Esophagus (tissue), 2 donors: Measurements from ENCODE around the gene INPP4A. TPM values are rescaled to one million over a fixed set of nuclear protein-coding genes. Genes with fewer than 3 reads are reported as not detected.

ENCODE experiments used
- H3K27ac ChIP-seq, 2 donors: one replicate each; pipeline ENCODE4 v1.5.1; 2013; ENCODE audit warnings: low read depth in 2 of 2, mild to moderate bottlenecking in 2 of 2, inconsistent platforms in 1 of 2, low read length in 1 of 2, moderate library complexity in 1 of 2
- H3K27me3 ChIP-seq, 2 donors: one replicate each; pipeline ENCODE4 v1.6.1; 2013; ENCODE audit warnings: low read length in 2 of 2, control low read depth in 1 of 2, mild to moderate bottlenecking in 1 of 2; ENCODE audit not compliant: insufficient read depth in 2 of 2, control insufficient read depth in 1 of 2
- H3K36me3 ChIP-seq, 2 donors: one replicate each; pipeline ENCODE4 v1.6.1; 2013; ENCODE audit warnings: low read length in 1 of 2; ENCODE audit not compliant: control insufficient read depth in 2 of 2, insufficient read depth in 2 of 2
- H3K4me1 ChIP-seq, 2 donors: one replicate each; pipeline ENCODE4 v1.6.1; 2013; ENCODE audit warnings: low read length in 1 of 2; ENCODE audit not compliant: control insufficient read depth in 2 of 2, insufficient read depth in 2 of 2
- H3K4me3 ChIP-seq, 2 donors: one replicate each; pipeline ENCODE4 v1.5.1; 2013; ENCODE audit warnings: low read length in 2 of 2, mild to moderate bottlenecking in 2 of 2, low read depth in 1 of 2, moderate library complexity in 1 of 2
- H3K9me3 ChIP-seq, 2 donors: one replicate each; pipeline ENCODE4 v1.6.1; 2013; ENCODE audit warnings: mild to moderate bottlenecking in 2 of 2, low read depth in 1 of 2, low read length in 1 of 2, moderate library complexity in 1 of 2; ENCODE audit not compliant: control insufficient read depth in 2 of 2, insufficient read depth in 1 of 2
- WGBS, 2 donors: extraction: QIAGEN DNeasy Blood & Tissue Kit; methylation state at CpG; one replicate each; pipeline ENCODE4 v1.1.7; 2013; 5-methylcytosine and 5-hydroxymethylcytosine counted together
- polyA plus RNA-seq, 2 donors: library from polyadenylated mRNA; stranded (reverse); fragments of 200-250 nt; gene quantifications; one replicate each; pipeline ENCODE4 v1.2.3, GENCODE V29; 2013
- donor health status: healthy with polysubstance abuse.
- donor health status: Bipolar disorder and iron deficiency.

Gene INPP4A
- polyA plus RNA-seq, 2 donors, result 3.4 to 3.8 TPM

GRCh38 chr2:98501223-98501622 is 56.6 kb downstream of the INPP4A start:
- H3K36me3 ChIP-seq, result no peaks in the 10 kb centered on the region
- no peak overlapping the region for H3K27ac ChIP-seq
- H3K4me3 ChIP-seq, result no peak overlapping the region
- H3K27me3 ChIP-seq, result no peaks in the 10 kb centered on the region
- peaks cover under 1 to 8% of the 10 kb centered on the region in 2 donors for H3K4me1 ChIP-seq
- 94 to 99% methylated on average over 4 of the region's 4 CpGs for WGBS, 2 donors
- H3K9me3 ChIP-seq, result no peaks in the 10 kb centered on the region

- 98 to 100% methylated on average over 3 of the region's 3 CpGs for WGBS, 2 donors
- H3K36me3 ChIP-seq, result no peaks in the 10 kb centered on the region
- no peaks in the 10 kb centered on the region for H3K9me3 ChIP-seq
- no peak overlapping the region for H3K27ac ChIP-seq
- H3K4me1 ChIP-seq, result peaks cover 2 to 11% of the 10 kb centered on the region in 2 donors
- H3K27me3 ChIP-seq, result no peaks in the 10 kb centered on the region
- no peak overlapping the region for H3K4me3 ChIP-seq
These were observed 57.2 kb downstream of the INPP4A start for GRCh38 chr2:98501876-98502275.

GRCh38 chr2:98502556-98503335 is 58.1 kb downstream of the INPP4A start:
- Histone ChIP-seq H3K9me3 (no peaks in the 10 kb centered on the region), H3K36me3 (no peaks in the 10 kb centered on the region), H3K27me3 (no peaks in the 10 kb centered on the region), H3K4me3 (no peak overlapping the region), H3K27ac (no peak overlapping the region), H3K4me1 (peaks cover 2 to 11% of the 10 kb centered on the region in 2 donors)
- 78 to 79% methylated on average over 4 of the region's 4 CpGs for WGBS, 2 donors

DNA sequence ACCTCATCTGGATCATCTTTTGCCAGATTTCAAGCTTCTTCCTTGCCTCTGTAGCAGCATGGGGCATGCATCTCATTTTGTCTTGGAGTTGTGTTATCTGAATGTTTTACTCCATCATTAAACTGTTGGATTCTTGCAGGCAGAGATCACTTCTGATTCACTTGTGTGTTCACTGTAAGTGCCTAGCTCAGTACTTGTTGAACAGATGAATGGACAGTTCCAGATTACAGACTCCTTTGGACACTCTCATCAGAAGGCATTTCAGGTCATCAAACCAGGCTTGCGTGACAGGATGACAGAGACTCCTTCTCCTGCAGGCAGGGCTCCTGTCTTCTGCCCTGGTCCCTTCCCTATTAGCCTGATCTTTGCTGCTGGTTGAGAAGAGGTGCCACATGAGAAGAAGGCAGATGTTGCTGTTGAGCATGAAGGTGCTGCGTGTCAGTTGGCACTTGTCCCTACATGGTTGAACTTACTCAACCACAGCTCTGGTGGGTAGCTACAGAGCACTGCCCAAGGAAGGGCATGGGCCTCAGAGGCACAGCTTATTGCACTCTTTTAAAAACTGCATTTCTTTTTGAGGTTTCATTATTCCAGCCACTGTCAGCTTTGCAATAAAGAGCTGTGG is 58.9 kb downstream of the INPP4A start:
- peaks cover 2 to 11% of the 10 kb centered on the region in 2 donors for H3K4me1 ChIP-seq
- 80 to 87% methylated on average over 2 of the region's 2 CpGs for WGBS, 2 donors
- H3K4me3 ChIP-seq, result no peak overlapping the region
- H3K9me3 ChIP-seq, result no peaks in the 10 kb centered on the region
- H3K27ac ChIP-seq, result peak overlapping the region in 1 of 2 donors; percentile 42
- H3K36me3 ChIP-seq, result no peaks in the 10 kb centered on the region
- H3K27me3 ChIP-seq, result no peaks in the 10 kb centered on the region

DNA sequence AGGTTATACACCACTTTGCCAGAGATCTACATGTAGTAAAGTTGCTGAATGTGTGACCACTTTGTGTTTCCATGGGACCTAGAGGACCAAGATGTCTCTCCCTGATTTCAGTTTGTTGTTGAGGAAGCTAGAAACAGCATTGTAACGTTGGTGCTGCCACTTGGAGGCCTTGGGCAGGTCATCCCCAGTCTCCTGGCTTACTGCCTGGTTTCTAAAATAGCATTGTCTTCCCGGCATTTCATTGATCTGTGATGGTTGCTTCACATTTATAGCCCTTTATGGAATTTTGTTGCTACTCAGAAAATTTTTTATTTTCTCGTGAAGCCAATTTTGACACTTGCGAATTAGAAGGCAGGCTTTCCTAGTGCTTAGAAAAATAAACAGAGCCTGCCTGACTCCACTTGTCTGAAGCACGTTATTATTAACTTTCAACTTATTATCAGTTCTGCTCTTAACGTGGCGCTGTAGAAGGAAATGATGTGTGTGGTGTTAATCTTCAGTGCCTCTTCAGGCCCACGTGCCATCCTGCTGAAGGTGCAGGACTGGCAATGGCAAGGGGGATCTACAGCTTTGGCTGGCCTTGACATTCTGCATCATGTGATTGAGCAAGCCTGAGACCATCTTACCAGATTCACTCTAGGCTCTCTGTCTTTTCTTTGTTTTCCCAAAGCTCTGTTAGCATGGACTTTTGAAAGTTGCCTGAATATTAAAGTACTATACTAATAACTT is 59.9 kb downstream of the INPP4A start:
- no peaks in the 10 kb centered on the region for H3K27me3 ChIP-seq
- no peaks in the 10 kb centered on the region for H3K9me3 ChIP-seq
- 49 to 51% methylated on average over 8 of the region's 8 CpGs for WGBS, 2 donors
- peak overlapping the region; percentile 60 to 66 for H3K27ac ChIP-seq
- H3K36me3 ChIP-seq, result no peaks in the 10 kb centered on the region
- H3K4me3 ChIP-seq, result no peak overlapping the region
- peaks cover 2 to 11% of the 10 kb centered on the region in 2 donors for H3K4me1 ChIP-seq

DNA sequence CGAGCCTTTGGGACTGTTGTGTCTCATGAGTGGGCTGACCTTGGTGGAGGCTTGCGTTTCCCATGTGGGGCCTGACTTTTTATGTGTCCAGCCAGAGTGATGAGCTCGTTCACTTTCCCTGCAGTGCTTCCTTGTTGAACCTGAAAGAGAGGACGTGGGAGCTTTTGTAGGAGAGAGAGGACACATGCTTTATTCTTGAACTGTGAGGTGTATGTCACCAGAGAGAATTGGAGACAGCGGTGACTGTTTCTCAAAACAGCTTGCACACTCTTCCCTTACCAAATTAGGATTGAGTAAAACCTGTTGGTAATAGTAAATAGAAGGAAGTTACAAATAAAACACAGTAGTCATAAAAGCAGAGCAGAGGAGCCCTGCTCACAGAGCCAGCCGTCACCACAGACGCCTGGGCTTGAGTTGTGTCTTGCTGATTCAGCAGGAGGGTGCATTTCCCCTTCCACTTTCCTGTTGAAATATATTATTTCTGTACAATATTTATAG is 60.7 kb downstream of the INPP4A start:
- Histone ChIP-seq H3K4me1 (peaks cover 2 to 11% of the 10 kb centered on the region in 2 donors), H3K9me3 (no peaks in the 10 kb centered on the region), H3K27me3 (no peaks in the 10 kb centered on the region), H3K36me3 (no peaks in the 10 kb centered on the region), H3K27ac (peak overlapping the region; percentile 60 to 73), H3K4me3 (no peak overlapping the region)
- 70% methylated on average over 7 of the region's 7 CpGs for WGBS, 2 donors

DNA sequence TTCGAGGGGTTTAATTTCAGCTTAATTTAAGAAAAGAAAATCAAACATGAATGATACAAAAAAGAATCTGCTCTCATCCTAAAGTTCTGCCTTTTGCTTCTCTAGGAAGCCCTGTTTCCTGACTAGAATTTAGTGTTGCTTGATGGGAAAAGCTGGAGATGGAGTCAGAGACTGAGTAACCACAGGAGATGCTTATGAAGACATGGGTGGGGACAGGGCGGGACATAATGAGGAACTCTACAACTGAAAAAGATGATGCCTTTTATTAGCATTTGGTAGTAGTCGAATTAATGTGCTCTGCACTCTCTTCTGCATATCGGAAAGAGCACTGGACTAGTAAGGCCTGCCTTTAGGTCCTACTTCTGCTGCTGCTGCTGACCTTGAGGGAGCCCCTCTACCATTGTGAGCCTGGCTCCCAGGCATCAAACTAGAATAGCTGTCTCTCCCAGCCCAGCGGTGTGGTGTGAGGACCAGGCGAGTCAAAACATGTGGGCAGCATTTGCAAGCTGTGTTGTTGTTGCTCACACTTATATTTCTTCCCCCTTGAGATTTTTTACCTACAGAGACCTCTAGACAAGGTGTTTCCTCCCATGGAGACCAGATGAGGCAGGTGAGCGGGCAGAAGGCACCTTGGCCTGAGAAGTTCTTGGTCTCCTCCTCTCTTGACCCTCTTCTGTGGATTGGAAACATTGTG is 61.5 kb downstream of the INPP4A start:
- Histone ChIP-seq H3K9me3 (no peaks in the 10 kb centered on the region), H3K27ac (no peak overlapping the region), H3K27me3 (no peaks in the 10 kb centered on the region), H3K4me3 (no peak overlapping the region), H3K36me3 (no peaks in the 10 kb centered on the region), H3K4me1 (peaks cover 2 to 11% of the 10 kb centered on the region in 2 donors)
- WGBS, 2 donors, result 78 to 79% methylated on average over 7 of the region's 7 CpGs

- H3K27ac ChIP-seq, result no peak overlapping the region
- H3K9me3 ChIP-seq, result no peaks in the 10 kb centered on the region
- H3K4me3 ChIP-seq, result no peak overlapping the region
- H3K27me3 ChIP-seq, result no peaks in the 10 kb centered on the region
- no peaks in the 10 kb centered on the region for H3K36me3 ChIP-seq
- 92% methylated on average over 8 of the region's 8 CpGs for WGBS, 2 donors
- H3K4me1 ChIP-seq, result peaks cover 2 to 11% of the 10 kb centered on the region in 2 donors
These were observed 62.2 kb downstream of the INPP4A start for GRCh38 chr2:98506881-98507280.

DNA sequence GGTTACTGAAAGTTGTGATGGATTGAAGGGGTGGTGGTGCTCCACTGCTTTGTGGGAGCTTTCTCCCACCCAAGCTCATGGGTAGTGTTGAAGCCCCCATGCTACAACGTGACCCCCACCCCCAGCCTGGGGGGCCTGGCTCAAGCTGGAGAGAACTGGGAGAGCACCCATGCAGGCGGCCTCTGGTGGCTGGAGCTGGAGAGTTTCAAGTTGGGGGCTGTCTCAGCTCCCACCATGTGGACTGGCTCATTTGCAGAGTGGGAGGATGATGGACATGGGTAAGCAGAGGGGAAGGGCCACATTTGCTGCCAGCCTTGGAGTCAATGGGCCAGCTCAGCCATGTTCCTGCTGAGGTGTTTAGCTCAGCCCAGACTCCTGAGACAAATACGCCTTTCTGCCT is 62.8 kb downstream of the INPP4A start:
- H3K36me3 ChIP-seq, result no peaks in the 10 kb centered on the region
- H3K27ac ChIP-seq, result peak overlapping the region in 1 of 2 donors; percentile 3
- no peak overlapping the region for H3K4me3 ChIP-seq
- no peaks in the 10 kb centered on the region for H3K9me3 ChIP-seq
- WGBS, 2 donors, result 87 to 93% methylated on average over 3 of the region's 3 CpGs
- H3K27me3 ChIP-seq, result no peaks in the 10 kb centered on the region
- peaks cover 2 to 8% of the 10 kb centered on the region in 2 donors for H3K4me1 ChIP-seq
